Neutrophil (primary cell): Measurements from ENCODE around the gene MEX3A.

Source experiments
- H3K27ac ChIP-seq: fragments of 200-600 bp; sonication (generic); 2 replicates; pipeline ENCODE4 v1.5.1; 2016; ENCODE audit warnings: mild to moderate bottlenecking, moderate library complexity
- H3K27me3 ChIP-seq: fragments of 200-600 bp; sonication (generic); 2 replicates; pipeline ENCODE4 v1.6.0; 2016; ENCODE audit warnings: mild to moderate bottlenecking
- H3K36me3 ChIP-seq: fragments of 200-600 bp; sonication (generic); 2 replicates; pipeline ENCODE4 v1.5.1; 2017
- H3K4me1 ChIP-seq, 2 experiments: fragments of 200-600 bp in 1 of 2; sonication (generic) in 1 of 2; 1 replicate in 1 of 2; 2 replicates in 1 of 2; pipeline versions ENCODE4 v1.5.1 to v1.6.1; 2013 to 2016; ENCODE audit warnings: low read depth in 1 of 2, low read length in 1 of 2, mild to moderate bottlenecking in 1 of 2, moderate library complexity in 1 of 2; ENCODE audit not compliant: control insufficient read depth in 1 of 2, insufficient read depth in 1 of 2
- H3K4me3 ChIP-seq, 2 experiments: fragments of 200-600 bp in 1 of 2; sonication (generic) in 1 of 2; 1 replicate in 1 of 2; 2 replicates in 1 of 2; pipeline ENCODE4 v1.5.1; 2013 to 2016; ENCODE audit warnings: low read depth in 1 of 2, low read length in 1 of 2, mild to moderate bottlenecking in 1 of 2, moderate library complexity in 1 of 2
- H3K9me3 ChIP-seq: fragments of 200-600 bp; sonication (generic); 2 replicates; pipeline ENCODE4 v1.5.1; 2016
- CTCF ChIP-seq: fragments of 200-600 bp; sonication (generic); IDR thresholded peaks from 2 replicates; pipeline ENCODE4 v1.5.1; 2016; ENCODE audit warnings: antibody characterized with exemption

Gene MEX3A

GRCh38 chr1:156096640-156097391 lies 14.6 kb upstream of the MEX3A start:
- peaks cover 68% of the 10 kb centered on the region for H3K27me3 ChIP-seq
- H3K27ac ChIP-seq = peak overlapping the region; percentile 8
- H3K4me1 ChIP-seq = peaks cover 5 to 9% of the 10 kb centered on the region in 2 experiments
- H3K4me3 ChIP-seq = no peak overlapping the region
- peak; percentile 81 for TF ChIP-seq CTCF
- H3K36me3 ChIP-seq = no peaks in the 10 kb centered on the region
- no peaks in the 10 kb centered on the region for H3K9me3 ChIP-seq

GRCh38 chr1:156095906-156096508 lies 13.7 kb upstream of the MEX3A start:
- no peaks in the 10 kb centered on the region for H3K9me3 ChIP-seq
- H3K4me3 ChIP-seq = no peak overlapping the region
- no peak for TF ChIP-seq CTCF
- peaks cover 5 to 9% of the 10 kb centered on the region in 2 experiments for H3K4me1 ChIP-seq
- no peaks in the 10 kb centered on the region for H3K36me3 ChIP-seq
- H3K27ac ChIP-seq = no peak overlapping the region
- H3K27me3 ChIP-seq = peaks cover 61% of the 10 kb centered on the region

- no peaks in the 10 kb centered on the region for H3K9me3 ChIP-seq
- no peaks in the 10 kb centered on the region for H3K36me3 ChIP-seq
- no peak for TF ChIP-seq CTCF
Measured at GRCh38 chr1:156091610-156092009, 9.3 kb upstream of the MEX3A start.

GRCh38 chr1:156090840-156091188 lies 8.5 kb upstream of the MEX3A start:
- H3K4me1 ChIP-seq = peaks cover 0 to 10% of the 10 kb centered on the region in 2 experiments
- peaks cover 44% of the 10 kb centered on the region for H3K27me3 ChIP-seq
- no peaks in the 10 kb centered on the region for H3K9me3 ChIP-seq
- H3K4me3 ChIP-seq = no peak overlapping the region
- no peaks in the 10 kb centered on the region for H3K36me3 ChIP-seq
- peak; percentile 66 for TF ChIP-seq CTCF
- no peak overlapping the region for H3K27ac ChIP-seq

More at GRCh38 chr1:156091610-156092009, 9.3 kb upstream of the MEX3A start:
- Histone ChIP-seq H3K27ac (no peak overlapping the region), H3K4me1 (peaks cover 4 to 12% of the 10 kb centered on the region in 2 experiments), H3K4me3 (no peak overlapping the region), H3K27me3 (peaks cover 37% of the 10 kb centered on the region)

- TF ChIP-seq CTCF = no peak
- Histone ChIP-seq H3K27me3 (peaks cover 44% of the 10 kb centered on the region), H3K4me1 (peaks cover 0 to 10% of the 10 kb centered on the region in 2 experiments), H3K36me3 (no peaks in the 10 kb centered on the region), H3K4me3 (no peak overlapping the region), H3K9me3 (no peaks in the 10 kb centered on the region), H3K27ac (no peak overlapping the region)
Measured at GRCh38 chr1:156090138-156090839, 8.0 kb upstream of the MEX3A start.
